Nephron progenitor cell (in vitro differentiated cells): Measurements from ENCODE around the gene SLC35E1.

ENCODE experiments used
- DNase-seq: peaks from one replicate; pipeline ENCODE4 v3.0.0; 2021
- H3K27ac Mint-ChIP-seq: 2 replicates; pipeline ENCODE4 v1.8.0; 2021; ENCODE audit warnings: mild to moderate bottlenecking, moderate library complexity, mixed read lengths
- H3K27me3 Mint-ChIP-seq: 2 replicates; pipeline ENCODE4 v1.8.0; 2021; ENCODE audit warnings: mild to moderate bottlenecking, low read depth, mixed read lengths; ENCODE audit not compliant: poor library complexity
- H3K36me3 Mint-ChIP-seq: 2 replicates; pipeline ENCODE4 v1.8.0; 2021; ENCODE audit warnings: low read depth, mixed read lengths
- H3K4me1 Mint-ChIP-seq: 2 replicates; pipeline ENCODE4 v1.8.0; 2021; ENCODE audit warnings: mixed read lengths
- H3K4me3 Mint-ChIP-seq: 2 replicates; pipeline ENCODE4 v1.8.0; 2021; ENCODE audit warnings: mild to moderate bottlenecking, moderate library complexity, mixed read lengths
- H3K9me3 Mint-ChIP-seq: 2 replicates; pipeline ENCODE4 v1.8.0; 2021; ENCODE audit warnings: mild to moderate bottlenecking, moderate library complexity, mixed read lengths
- CTCF ChIP-seq: fragments of 200-600 bp; sonication (generic); IDR thresholded peaks from 2 replicates; pipeline ENCODE4 v1.5.0; 2021; ENCODE audit warnings: antibody characterized with exemption

The SLC35E1 gene

GRCh38 chr19:16595097-16595496 is 22.9 kb upstream of the SLC35E1 start:
- H3K4me1 Mint-ChIP-seq, result peaks cover 54% of the 10 kb centered on the region
- DNase-seq, result no peak
- peaks cover 6% of the 10 kb centered on the region for H3K27me3 Mint-ChIP-seq
- TF ChIP-seq CTCF, result no peak
- no peaks in the 10 kb centered on the region for H3K9me3 Mint-ChIP-seq
- H3K27ac Mint-ChIP-seq, result no peak overlapping the region
- H3K36me3 Mint-ChIP-seq, result no peaks in the 10 kb centered on the region
- no peak overlapping the region for H3K4me3 Mint-ChIP-seq

- TF ChIP-seq CTCF, result no peak
- no peaks in the 10 kb centered on the region for H3K9me3 Mint-ChIP-seq
- no peaks in the 10 kb centered on the region for H3K36me3 Mint-ChIP-seq
- no peak for DNase-seq
- H3K27ac Mint-ChIP-seq, result peak overlapping the region; percentile 83
- H3K4me1 Mint-ChIP-seq, result peaks cover 57% of the 10 kb centered on the region
- H3K4me3 Mint-ChIP-seq, result no peak overlapping the region
- H3K27me3 Mint-ChIP-seq, result peaks cover 6% of the 10 kb centered on the region
Observed at GRCh38 chr19:16594681-16595091, 22.5 kb upstream of the SLC35E1 start.

GRCh38 chr19:16594131-16594586 is 21.9 kb upstream of the SLC35E1 start:
- H3K4me1 Mint-ChIP-seq, result peaks cover 60% of the 10 kb centered on the region
- H3K9me3 Mint-ChIP-seq, result no peaks in the 10 kb centered on the region
- no peak for TF ChIP-seq CTCF
- no peak for DNase-seq
- H3K27ac Mint-ChIP-seq, result no peak overlapping the region
- H3K27me3 Mint-ChIP-seq, result peaks cover 6% of the 10 kb centered on the region
- no peaks in the 10 kb centered on the region for H3K36me3 Mint-ChIP-seq
- H3K4me3 Mint-ChIP-seq, result no peak overlapping the region

- H3K4me1 Mint-ChIP-seq, result peaks cover 62% of the 10 kb centered on the region
- H3K27ac Mint-ChIP-seq, result peak overlapping the region; percentile 83
- H3K27me3 Mint-ChIP-seq, result peaks cover 6% of the 10 kb centered on the region
- no peak for TF ChIP-seq CTCF
- no peaks in the 10 kb centered on the region for H3K36me3 Mint-ChIP-seq
- no peaks in the 10 kb centered on the region for H3K9me3 Mint-ChIP-seq
- no peak overlapping the region for H3K4me3 Mint-ChIP-seq
- no peak for DNase-seq
Observed at GRCh38 chr19:16593181-16593580, 21.0 kb upstream of the SLC35E1 start.

- H3K4me3 Mint-ChIP-seq, result no peak overlapping the region
- peaks cover 68% of the 10 kb centered on the region for H3K4me1 Mint-ChIP-seq
- DNase-seq, result no peak
Observed at GRCh38 chr19:16591803-16592556, 19.8 kb upstream of the SLC35E1 start.

More at GRCh38 chr19:16591803-16592556, 19.8 kb upstream of the SLC35E1 start:
- no peaks in the 10 kb centered on the region for H3K36me3 Mint-ChIP-seq
- peaks cover 6% of the 10 kb centered on the region for H3K27me3 Mint-ChIP-seq
- H3K27ac Mint-ChIP-seq, result no peak overlapping the region
- no peak for TF ChIP-seq CTCF
- no peaks in the 10 kb centered on the region for H3K9me3 Mint-ChIP-seq
